Testis (tissue), 3 donors: ENCODE measurements around the gene TBK1. TPM values are rescaled to one million over a fixed set of nuclear protein-coding genes. Genes with fewer than 3 reads are reported as not detected.

Experiments
- DNase-seq: peaks from one replicate; pipeline ENCODE4 v3.0.0-alpha.2; 2019
- H3K27ac ChIP-seq, 2 donors: fragments of 200-600 bp; sonication (generic); one replicate each; pipeline ENCODE4 v1.5.1; 2019
- H3K27me3 ChIP-seq: fragments of 200-600 bp; sonication (generic); one replicate; pipeline ENCODE4 v1.5.1; 2019
- H3K36me3 ChIP-seq: fragments of 200-600 bp; sonication (generic); one replicate; pipeline ENCODE4 v1.5.1; 2017; ENCODE audit warnings: low read depth; ENCODE audit errors: missing control alignments
- H3K4me1 ChIP-seq: fragments of 200-600 bp; sonication (generic); one replicate; pipeline ENCODE4 v1.5.1; 2019
- H3K4me3 ChIP-seq, 2 donors: fragments of 200-600 bp; sonication (generic); one replicate each; pipeline ENCODE4 v1.5.1; 2017 to 2019
- H3K9me3 ChIP-seq: fragments of 200-600 bp; sonication (generic); one replicate; pipeline ENCODE4 v1.5.1; 2017
- CTCF ChIP-seq, 3 experiments: fragments of 450-650 bp in 2 of 3; fragments of 200-600 bp in 1 of 3; sonication (generic) in 1 of 3; IDR thresholded peaks; one replicate each; pipeline ENCODE4 v1.5.1; 2016 to 2019; ENCODE audit warnings: antibody characterized with exemption in 3 of 3, mild to moderate bottlenecking in 2 of 3, moderate library complexity in 1 of 3
- POLR2A ChIP-seq: fragments of 450-650 bp; IDR thresholded peaks from one replicate; pipeline ENCODE4 v1.6.1; 2017; ENCODE audit warnings: antibody characterized with exemption, mild to moderate bottlenecking, moderate library complexity
- WGBS, 2 donors: methylation state at CpG; one replicate each; pipeline ENCODE4 v1.1.5; 2018; 5-methylcytosine and 5-hydroxymethylcytosine counted together
- intact Hi-C: fragments of 100-400 bp; cut with DNase I; formaldehyde crosslinking; loops from one replicate; pipeline ENCODE4 v1.15.1; 2023; ENCODE audit warnings: low total_unique reads
- polyA plus RNA-seq: library from polyadenylated mRNA; stranded (reverse); fragments of 350-450 nt; fragmentation: Illumina TruSeq; extraction: RNeasy Lipid Tissue Mini Kit (QIAGEN cat#74804); gene quantifications from one replicate; pipeline ENCODE4 v1.2.3, GENCODE V29; 2014; ENCODE audit warnings: low read depth, low replicate concordance; ENCODE audit not compliant: insufficient read depth
- total RNA-seq, 2 donors: library from RNA; depleted of rRNA; stranded (reverse); fragments of >200 nt; gene quantifications; one replicate each; pipeline ENCODE4 v1.2.3, GENCODE V29; 2016

The TBK1 gene
- total and polyA plus RNA-seq, 3 donors from 2014 or later = 32.0 to 48.3 (median 47.6) TPM

- TF ChIP-seq POLR2A (no peak), CTCF (IDR thresholded peaks at IDR 0.05) (no peak)
- DNase-seq = no peak
- Histone ChIP-seq H3K9me3 (no peaks in the 10 kb centered on the region), H3K4me3 (no peak overlapping the region), H3K4me1 (no peaks in the 10 kb centered on the region), H3K27ac (no peak overlapping the region), H3K27me3 (no peaks in the 10 kb centered on the region), H3K36me3 (no peaks in the 10 kb centered on the region)
- intact Hi-C loops = no loop called here
- 21 to 37% methylated on average over 2 of the region's 2 CpGs for WGBS, 2 donors
Observed at GRCh38 chr12:64526859-64527258, 74.9 kb downstream of the TBK1 start.

GRCh38 chr12:64528616-64529015, 76.7 kb downstream of the TBK1 start:
- H3K36me3 ChIP-seq = no peaks in the 10 kb centered on the region
- 84% methylated on average over 8 of the region's 8 CpGs for WGBS, 2 donors
- intact Hi-C loops = no loop called here
- no peak for TF ChIP-seq CTCF (IDR thresholded peaks at IDR 0.05)
- TF ChIP-seq POLR2A = no peak
- DNase-seq = no peak
- no peaks in the 10 kb centered on the region for H3K27me3 ChIP-seq
- no peaks in the 10 kb centered on the region for H3K9me3 ChIP-seq
- no peak overlapping the region for H3K4me3 ChIP-seq
- H3K27ac ChIP-seq = no peak overlapping the region
- no peaks in the 10 kb centered on the region for H3K4me1 ChIP-seq

- no peak for DNase-seq
- 80 to 92% methylated on average over 2 of the region's 2 CpGs for WGBS, 2 donors
- H3K9me3 ChIP-seq = no peaks in the 10 kb centered on the region
Observed at GRCh38 chr12:64530566-64530965, 78.6 kb downstream of the TBK1 start.

GRCh38 chr12:64531665-64532334, 79.9 kb downstream of the TBK1 start:
- no peaks in the 10 kb centered on the region for H3K9me3 ChIP-seq
- no peaks in the 10 kb centered on the region for H3K4me1 ChIP-seq
- no peaks in the 10 kb centered on the region for H3K27me3 ChIP-seq
- intact Hi-C loops = no loop called here
- WGBS, 2 donors = 73 to 77% methylated on average over 10 of the region's 10 CpGs
- H3K4me3 ChIP-seq = no peak overlapping the region
- H3K36me3 ChIP-seq = no peaks in the 10 kb centered on the region
- TF ChIP-seq POLR2A (no peak), CTCF (IDR thresholded peaks at IDR 0.05) (no peak)
- no peak overlapping the region for H3K27ac ChIP-seq
- no peak for DNase-seq

More at GRCh38 chr12:64530566-64530965, 78.6 kb downstream of the TBK1 start:
- no peaks in the 10 kb centered on the region for H3K27me3 ChIP-seq
- intact Hi-C loops = no loop called here
- H3K36me3 ChIP-seq = no peaks in the 10 kb centered on the region
- H3K27ac ChIP-seq = no peak overlapping the region
- H3K4me1 ChIP-seq = no peaks in the 10 kb centered on the region
- TF ChIP-seq POLR2A = no peak
- TF ChIP-seq CTCF (IDR thresholded peaks at IDR 0.05) = no peak
- no peak overlapping the region for H3K4me3 ChIP-seq

GRCh38 chr12:64532734-64533351, 80.9 kb downstream of the TBK1 start:
- no peak for DNase-seq
- intact Hi-C loops = no loop called here
- TF ChIP-seq CTCF (IDR thresholded peaks at IDR 0.05) = no peak
- TF ChIP-seq POLR2A = no peak
- no peaks in the 10 kb centered on the region for H3K9me3 ChIP-seq
- H3K4me1 ChIP-seq = no peaks in the 10 kb centered on the region
- WGBS, 2 donors = 87 to 94% methylated on average over 11 of the region's 11 CpGs
- no peak overlapping the region for H3K27ac ChIP-seq
- no peaks in the 10 kb centered on the region for H3K36me3 ChIP-seq
- H3K4me3 ChIP-seq = no peak overlapping the region
- no peaks in the 10 kb centered on the region for H3K27me3 ChIP-seq
